Measurements from ENCODE around the gene NYAP2.

Gene NYAP2

GRCh38 chr2:225510796-225511195, 111.3 kb downstream of the NYAP2 start:
- no peaks in the 10 kb centered on the region for H3K36me3 ChIP-seq (ENCODE audit: control insufficient read depth in 2 of 2, insufficient read depth in 2 of 2, low read length in 2 of 2)

GRCh38 chr2:225512469-225512868, 113.0 kb downstream of the NYAP2 start:
- Histone ChIP-seq H3K4me1 (ENCODE audit: control insufficient read depth, insufficient read depth, low read length) (no peaks in the 10 kb centered on the region), H3K27me3 (ENCODE audit: control insufficient read depth in 1 of 2, insufficient read depth in 2 of 2, low read length in 2 of 2) (no peaks in the 10 kb centered on the region), H3K27ac (ENCODE audit: low read length) (no peak overlapping the region), H3K4me3 (ENCODE audit: low read length in 2 of 2) (no peak overlapping the region), H3K36me3 (ENCODE audit: control insufficient read depth in 2 of 2, insufficient read depth in 2 of 2, low read length in 2 of 2) (no peaks in the 10 kb centered on the region), H3K9ac (ENCODE audit: low read length in 2 of 2) (no peak overlapping the region), H3K9me3 (ENCODE audit: control insufficient read depth in 2 of 2, low read length in 2 of 2) (no peaks in the 10 kb centered on the region)

More at GRCh38 chr2:225510796-225511195, 111.3 kb downstream of the NYAP2 start:
- Histone ChIP-seq H3K9me3 (ENCODE audit: control insufficient read depth in 2 of 2, low read length in 2 of 2) (no peaks in the 10 kb centered on the region), H3K9ac (ENCODE audit: low read length in 2 of 2) (no peak overlapping the region), H3K27me3 (ENCODE audit: control insufficient read depth in 1 of 2, insufficient read depth in 2 of 2, low read length in 2 of 2) (no peaks in the 10 kb centered on the region), H3K4me1 (ENCODE audit: control insufficient read depth, insufficient read depth, low read length) (no peaks in the 10 kb centered on the region), H3K27ac (ENCODE audit: low read length) (no peak overlapping the region), H3K4me3 (ENCODE audit: low read length in 2 of 2) (no peak overlapping the region)

- Histone ChIP-seq H3K9ac (ENCODE audit: low read length in 2 of 2) (no peak overlapping the region), H3K4me3 (ENCODE audit: low read length in 2 of 2) (no peak overlapping the region), H3K36me3 (ENCODE audit: control insufficient read depth in 2 of 2, insufficient read depth in 2 of 2, low read length in 2 of 2) (no peaks in the 10 kb centered on the region), H3K9me3 (ENCODE audit: control insufficient read depth in 2 of 2, low read length in 2 of 2) (no peaks in the 10 kb centered on the region), H3K27me3 (ENCODE audit: control insufficient read depth in 1 of 2, insufficient read depth in 2 of 2, low read length in 2 of 2) (no peaks in the 10 kb centered on the region), H3K4me1 (ENCODE audit: control insufficient read depth, insufficient read depth, low read length) (no peaks in the 10 kb centered on the region), H3K27ac (ENCODE audit: low read length) (no peak overlapping the region)
Measured at GRCh38 chr2:225512876-225513540, 113.5 kb downstream of the NYAP2 start.

GRCh38 chr2:225515033-225515432, 115.5 kb downstream of the NYAP2 start:
- Histone ChIP-seq H3K27ac (ENCODE audit: low read length) (no peak overlapping the region), H3K9ac (ENCODE audit: low read length in 2 of 2) (no peak overlapping the region), H3K9me3 (ENCODE audit: control insufficient read depth in 2 of 2, low read length in 2 of 2) (no peaks in the 10 kb centered on the region), H3K27me3 (ENCODE audit: control insufficient read depth in 1 of 2, insufficient read depth in 2 of 2, low read length in 2 of 2) (no peaks in the 10 kb centered on the region), H3K4me3 (ENCODE audit: low read length in 2 of 2) (no peak overlapping the region), H3K4me1 (ENCODE audit: control insufficient read depth, insufficient read depth, low read length) (no peaks in the 10 kb centered on the region), H3K36me3 (ENCODE audit: control insufficient read depth in 2 of 2, insufficient read depth in 2 of 2, low read length in 2 of 2) (no peaks in the 10 kb centered on the region)

- Histone ChIP-seq H3K36me3 (ENCODE audit: control insufficient read depth in 2 of 2, insufficient read depth in 2 of 2, low read length in 2 of 2) (no peaks in the 10 kb centered on the region), H3K27ac (ENCODE audit: low read length) (no peak overlapping the region), H3K27me3 (ENCODE audit: control insufficient read depth in 1 of 2, insufficient read depth in 2 of 2, low read length in 2 of 2) (no peaks in the 10 kb centered on the region), H3K4me1 (ENCODE audit: control insufficient read depth, insufficient read depth, low read length) (no peaks in the 10 kb centered on the region), H3K9ac (ENCODE audit: low read length in 2 of 2) (no peak overlapping the region), H3K4me3 (ENCODE audit: low read length in 2 of 2) (no peak overlapping the region), H3K9me3 (ENCODE audit: control insufficient read depth in 2 of 2, low read length in 2 of 2) (no peaks in the 10 kb centered on the region)
Measured at GRCh38 chr2:225526760-225527390, 127.4 kb downstream of the NYAP2 start.

GRCh38 chr2:225531559-225531958, 132.0 kb downstream of the NYAP2 start:
- Histone ChIP-seq H3K4me3 (ENCODE audit: low read length in 2 of 2) (no peak overlapping the region), H3K27ac (ENCODE audit: low read length) (no peak overlapping the region), H3K36me3 (ENCODE audit: control insufficient read depth in 2 of 2, insufficient read depth in 2 of 2, low read length in 2 of 2) (no peaks in the 10 kb centered on the region), H3K4me1 (ENCODE audit: control insufficient read depth, insufficient read depth, low read length) (no peaks in the 10 kb centered on the region), H3K9me3 (ENCODE audit: control insufficient read depth in 2 of 2, low read length in 2 of 2) (no peaks in the 10 kb centered on the region), H3K9ac (ENCODE audit: low read length in 2 of 2) (no peak overlapping the region), H3K27me3 (ENCODE audit: control insufficient read depth in 1 of 2, insufficient read depth in 2 of 2, low read length in 2 of 2) (no peaks in the 10 kb centered on the region)

- H3K4me1 ChIP-seq (ENCODE audit: control insufficient read depth, insufficient read depth, low read length): no peaks in the 10 kb centered on the region
- no peak overlapping the region for H3K9ac ChIP-seq (ENCODE audit: low read length in 2 of 2)
- H3K9me3 ChIP-seq (ENCODE audit: control insufficient read depth in 2 of 2, low read length in 2 of 2): no peaks in the 10 kb centered on the region
- no peaks in the 10 kb centered on the region for H3K27me3 ChIP-seq (ENCODE audit: control insufficient read depth in 1 of 2, insufficient read depth in 2 of 2, low read length in 2 of 2)
- H3K36me3 ChIP-seq (ENCODE audit: control insufficient read depth in 2 of 2, insufficient read depth in 2 of 2, low read length in 2 of 2): no peaks in the 10 kb centered on the region
- H3K4me3 ChIP-seq (ENCODE audit: low read length in 2 of 2): no peak overlapping the region
- no peak overlapping the region for H3K27ac ChIP-seq (ENCODE audit: low read length)
Measured at GRCh38 chr2:225532096-225532495, 132.6 kb downstream of the NYAP2 start.

- Histone ChIP-seq H3K4me3 (ENCODE audit: low read length in 2 of 2) (no peak overlapping the region), H3K36me3 (ENCODE audit: control insufficient read depth in 2 of 2, insufficient read depth in 2 of 2, low read length in 2 of 2) (no peaks in the 10 kb centered on the region), H3K27me3 (ENCODE audit: control insufficient read depth in 1 of 2, insufficient read depth in 2 of 2, low read length in 2 of 2) (no peaks in the 10 kb centered on the region), H3K9me3 (ENCODE audit: control insufficient read depth in 2 of 2, low read length in 2 of 2) (no peaks in the 10 kb centered on the region), H3K4me1 (ENCODE audit: control insufficient read depth, insufficient read depth, low read length) (no peaks in the 10 kb centered on the region), H3K27ac (ENCODE audit: low read length) (no peak overlapping the region), H3K9ac (ENCODE audit: low read length in 2 of 2) (no peak overlapping the region)
Measured at GRCh38 chr2:225534037-225534436, 134.5 kb downstream of the NYAP2 start.

GRCh38 chr2:225534697-225535096, 135.2 kb downstream of the NYAP2 start:
- no peak overlapping the region for H3K27ac ChIP-seq (ENCODE audit: low read length)
- H3K36me3 ChIP-seq (ENCODE audit: control insufficient read depth in 2 of 2, insufficient read depth in 2 of 2, low read length in 2 of 2): no peaks in the 10 kb centered on the region
- H3K4me1 ChIP-seq (ENCODE audit: control insufficient read depth, insufficient read depth, low read length): no peaks in the 10 kb centered on the region
- H3K4me3 ChIP-seq (ENCODE audit: low read length in 2 of 2): no peak overlapping the region
- H3K9ac ChIP-seq (ENCODE audit: low read length in 2 of 2): no peak overlapping the region
- H3K27me3 ChIP-seq (ENCODE audit: control insufficient read depth in 1 of 2, insufficient read depth in 2 of 2, low read length in 2 of 2): no peaks in the 10 kb centered on the region
- H3K9me3 ChIP-seq (ENCODE audit: control insufficient read depth in 2 of 2, low read length in 2 of 2): no peaks in the 10 kb centered on the region

GRCh38 chr2:225536036-225536435, 136.5 kb downstream of the NYAP2 start:
- Histone ChIP-seq H3K27me3 (ENCODE audit: control insufficient read depth in 1 of 2, insufficient read depth in 2 of 2, low read length in 2 of 2) (no peaks in the 10 kb centered on the region), H3K9me3 (ENCODE audit: control insufficient read depth in 2 of 2, low read length in 2 of 2) (no peaks in the 10 kb centered on the region), H3K4me3 (ENCODE audit: low read length in 2 of 2) (no peak overlapping the region), H3K9ac (ENCODE audit: low read length in 2 of 2) (no peak overlapping the region), H3K27ac (ENCODE audit: low read length) (no peak overlapping the region), H3K4me1 (ENCODE audit: control insufficient read depth, insufficient read depth, low read length) (no peaks in the 10 kb centered on the region), H3K36me3 (ENCODE audit: control insufficient read depth in 2 of 2, insufficient read depth in 2 of 2, low read length in 2 of 2) (no peaks in the 10 kb centered on the region)

GRCh38 chr2:225543626-225544025, 144.1 kb downstream of the NYAP2 start:
- no peaks in the 10 kb centered on the region for H3K4me1 ChIP-seq (ENCODE audit: control insufficient read depth, insufficient read depth, low read length)
- no peak overlapping the region for H3K9ac ChIP-seq (ENCODE audit: low read length in 2 of 2)
- H3K9me3 ChIP-seq (ENCODE audit: control insufficient read depth in 2 of 2, low read length in 2 of 2): peaks cover 0 to 6% of the 10 kb centered on the region in 2 donors
- no peak overlapping the region for H3K4me3 ChIP-seq (ENCODE audit: low read length in 2 of 2)
- no peaks in the 10 kb centered on the region for H3K36me3 ChIP-seq (ENCODE audit: control insufficient read depth in 2 of 2, insufficient read depth in 2 of 2, low read length in 2 of 2)
- H3K27me3 ChIP-seq (ENCODE audit: control insufficient read depth in 1 of 2, insufficient read depth in 2 of 2, low read length in 2 of 2): no peaks in the 10 kb centered on the region
- H3K27ac ChIP-seq (ENCODE audit: low read length): no peak overlapping the region

All from stomach smooth muscle (tissue), 2 donors.